ENCODE results near the gene CSTA. TPM values are rescaled to one million over a fixed set of nuclear protein-coding genes. Genes with fewer than 3 reads are reported as not detected.

Gene CSTA
- total and polyA plus RNA-seq, 2 of the 8 experiments (the other 6 are each of a cell fraction or from before 2014, with no cell fraction given) = not detected

GRCh38 chr3:122366379-122366749 is 41.3 kb downstream of the CSTA start (continued):
- no peak for TF ChIP-seq JUN (IDR thresholded peaks at IDR 0.05; ENCODE audit: low read depth, low read length)

Data from H1 (cell line).